ENCODE results near the gene AGAP9.
"Not testable (repeated sequence)": the region's sequence is repeated elsewhere in the genome, so short reads cannot be mapped to it uniquely, and the experiment has no call there.

The AGAP9 gene

DNA sequence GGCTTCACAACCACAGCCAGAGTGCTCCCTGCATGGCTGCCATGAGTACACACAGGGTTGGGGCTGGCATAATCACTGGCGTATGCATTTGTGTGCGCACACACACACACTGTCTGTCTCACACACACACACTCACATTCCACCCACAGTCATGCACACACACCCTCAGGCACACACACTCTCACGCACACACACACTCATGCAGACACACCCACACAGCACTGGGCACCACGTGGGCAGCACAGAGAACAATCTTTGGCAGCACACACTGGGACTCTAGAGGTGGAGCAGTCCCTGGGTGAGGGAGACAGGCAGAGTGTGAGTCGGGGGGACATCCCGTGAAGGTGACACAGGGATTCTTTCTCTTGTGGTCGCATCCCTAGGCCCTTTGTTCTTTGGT lies 49.9 kb downstream of the AGAP9 start:
- H3K9me3 ChIP-seq (replicated peaks; ENCODE audit: insufficient read depth, low read length); H3K27me3 ChIP-seq (replicated peaks; ENCODE audit: insufficient read depth, low read length); H3K27ac ChIP-seq (ENCODE audit: low read length); H3F3A ChIP-seq (ENCODE audit: insufficient read depth, low read length); H3K9ac ChIP-seq (ENCODE audit: low read length); H3K9me2 ChIP-seq (replicated peaks; ENCODE audit: insufficient read depth, low read length); DNase-seq; H2AFZ ChIP-seq (ENCODE audit: low read length); H3K4me2 ChIP-seq (ENCODE audit: low read depth, low read length); H3K4me3 ChIP-seq (ENCODE audit: low read length); H3K79me2 ChIP-seq (ENCODE audit: low read length); H4K20me1 ChIP-seq (ENCODE audit: insufficient read depth, low read length); H3K4me1 ChIP-seq (ENCODE audit: low read length); H3K36me3 ChIP-seq (replicated peaks; ENCODE audit: insufficient read depth, low read length): not testable (repeated sequence)

DNA sequence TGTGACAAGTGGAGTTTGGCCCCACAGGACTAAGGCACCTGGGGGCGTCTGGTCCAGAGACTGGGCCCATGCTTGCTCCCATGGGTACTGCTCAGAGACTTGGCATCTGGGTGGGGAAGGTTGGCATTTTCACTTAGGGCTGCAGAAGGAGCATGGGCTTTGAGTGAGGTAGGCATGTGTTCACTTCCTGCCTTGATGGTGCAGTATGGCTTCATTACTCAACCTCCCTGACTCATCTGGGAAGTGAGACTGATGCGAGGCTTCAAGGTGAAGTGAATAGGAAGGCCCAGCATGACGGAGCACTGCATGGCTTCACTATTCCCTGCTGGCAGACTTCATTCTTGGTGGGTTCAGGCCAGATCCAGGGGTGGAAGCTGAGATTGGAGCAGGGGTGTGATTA lies 50.8 kb downstream of the AGAP9 start:
- not testable (repeated sequence) for H3K9me3 ChIP-seq (replicated peaks; ENCODE audit: insufficient read depth, low read length); H3K4me3 ChIP-seq (ENCODE audit: low read length); H3K79me2 ChIP-seq (ENCODE audit: low read length); H2AFZ ChIP-seq (ENCODE audit: low read length); H3F3A ChIP-seq (ENCODE audit: insufficient read depth, low read length); H3K9ac ChIP-seq (ENCODE audit: low read length); H3K27ac ChIP-seq (ENCODE audit: low read length); H3K27me3 ChIP-seq (replicated peaks; ENCODE audit: insufficient read depth, low read length); H3K4me2 ChIP-seq (ENCODE audit: low read depth, low read length); H4K20me1 ChIP-seq (ENCODE audit: insufficient read depth, low read length); DNase-seq; H3K9me2 ChIP-seq (replicated peaks; ENCODE audit: insufficient read depth, low read length); H3K4me1 ChIP-seq (ENCODE audit: low read length); H3K36me3 ChIP-seq (replicated peaks; ENCODE audit: insufficient read depth, low read length)

DNA sequence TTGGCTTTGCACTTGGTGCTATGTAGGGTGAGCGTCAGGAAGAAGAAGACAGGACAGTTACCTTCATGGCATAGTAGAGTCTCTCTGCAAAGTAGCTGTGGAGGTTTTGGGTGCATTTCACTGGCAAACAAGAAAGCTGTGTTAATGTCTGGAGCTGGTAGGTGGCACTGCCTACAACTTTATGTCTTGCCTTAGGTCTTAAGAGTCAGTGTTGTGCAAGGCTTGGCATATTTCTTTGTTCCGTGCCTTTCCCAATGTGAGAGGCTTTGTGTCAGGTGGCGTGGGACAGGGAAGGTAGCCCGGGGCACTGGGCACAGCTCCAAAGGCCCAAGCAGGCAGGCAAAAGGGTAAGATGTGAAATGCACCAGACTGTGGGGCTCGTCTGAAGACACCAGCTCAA lies 51.4 kb downstream of the AGAP9 start:
- H3K27me3 ChIP-seq (replicated peaks; ENCODE audit: insufficient read depth, low read length); H3K4me2 ChIP-seq (ENCODE audit: low read depth, low read length); DNase-seq; H3K9ac ChIP-seq (ENCODE audit: low read length); H3K36me3 ChIP-seq (replicated peaks; ENCODE audit: insufficient read depth, low read length); H3K27ac ChIP-seq (ENCODE audit: low read length); H2AFZ ChIP-seq (ENCODE audit: low read length); H3F3A ChIP-seq (ENCODE audit: insufficient read depth, low read length); H3K79me2 ChIP-seq (ENCODE audit: low read length); H3K9me3 ChIP-seq (replicated peaks; ENCODE audit: insufficient read depth, low read length); H3K4me1 ChIP-seq (ENCODE audit: low read length); H3K4me3 ChIP-seq (ENCODE audit: low read length); H3K9me2 ChIP-seq (replicated peaks; ENCODE audit: insufficient read depth, low read length); H4K20me1 ChIP-seq (ENCODE audit: insufficient read depth, low read length): not testable (repeated sequence)

DNA sequence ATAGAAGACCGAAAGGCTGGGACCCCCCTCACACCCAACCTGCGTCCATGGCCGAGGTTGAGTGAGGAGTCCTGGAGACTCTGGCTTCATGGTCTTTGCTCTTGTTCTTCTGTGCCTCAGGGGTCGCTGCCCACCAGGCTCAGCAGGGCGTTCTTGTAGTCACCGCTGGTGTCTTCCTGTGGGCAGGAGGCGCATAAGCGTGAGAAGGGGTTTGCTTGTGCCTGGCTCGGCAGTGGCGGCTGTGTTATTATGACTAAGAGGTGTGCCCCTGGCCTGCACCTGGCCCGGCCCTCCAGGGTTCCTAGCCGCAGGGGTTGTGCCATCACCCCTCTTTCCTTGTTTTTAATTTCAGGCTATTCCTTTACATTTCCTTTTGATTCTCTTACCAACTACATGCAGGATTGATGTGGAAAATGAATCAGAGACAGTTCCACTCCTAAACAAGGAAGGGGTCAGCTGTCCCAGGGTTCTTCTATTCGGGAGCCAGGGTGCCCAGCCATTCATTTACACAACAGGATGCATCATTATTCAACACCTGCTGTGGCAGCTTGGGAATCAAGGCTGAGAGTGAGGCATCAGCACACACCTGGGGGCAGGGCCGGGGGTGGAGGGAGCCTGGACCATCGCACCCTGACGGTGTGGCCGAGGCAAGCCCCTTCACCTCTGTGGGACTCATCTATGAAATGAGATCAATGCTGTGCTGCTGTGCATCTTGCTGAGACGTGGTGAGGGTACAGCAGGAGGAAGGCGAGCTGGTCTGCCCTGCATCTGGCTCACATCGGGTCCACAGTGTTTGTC lies 54.5 kb downstream of the AGAP9 start:
- H3K36me3 ChIP-seq (replicated peaks; ENCODE audit: insufficient read depth, low read length); H3K27ac ChIP-seq (ENCODE audit: low read length); H3K4me1 ChIP-seq (ENCODE audit: low read length); H2AFZ ChIP-seq (ENCODE audit: low read length); H3K9ac ChIP-seq (ENCODE audit: low read length); H3K4me2 ChIP-seq (ENCODE audit: low read depth, low read length); H3K9me2 ChIP-seq (replicated peaks; ENCODE audit: insufficient read depth, low read length); H4K20me1 ChIP-seq (ENCODE audit: insufficient read depth, low read length); H3K4me3 ChIP-seq (ENCODE audit: low read length); H3F3A ChIP-seq (ENCODE audit: insufficient read depth, low read length); DNase-seq; H3K27me3 ChIP-seq (replicated peaks; ENCODE audit: insufficient read depth, low read length); H3K79me2 ChIP-seq (ENCODE audit: low read length); H3K9me3 ChIP-seq (replicated peaks; ENCODE audit: insufficient read depth, low read length): not testable (repeated sequence)

DNA sequence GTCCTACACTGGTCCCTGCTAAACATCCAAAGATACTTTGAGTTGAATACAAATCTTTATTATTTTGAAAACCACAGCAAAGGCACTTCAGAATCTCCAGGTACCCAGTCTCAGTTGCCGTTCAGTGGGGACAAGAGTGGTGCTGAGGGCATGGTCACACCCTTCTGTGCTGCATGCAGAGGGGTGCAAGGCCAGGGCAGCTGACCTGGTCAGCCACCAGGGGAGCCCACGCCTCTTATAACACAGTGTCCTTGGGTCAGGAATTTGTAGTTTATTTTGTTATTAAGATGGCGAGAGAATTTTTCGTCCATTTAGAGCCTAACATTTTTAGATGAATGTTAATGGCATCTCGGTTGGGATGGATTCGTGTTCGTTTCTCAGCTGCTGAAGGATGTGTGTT lies 55.5 kb downstream of the AGAP9 start:
- not testable (repeated sequence) for H3K4me2 ChIP-seq (ENCODE audit: low read depth, low read length); H3K9me2 ChIP-seq (replicated peaks; ENCODE audit: insufficient read depth, low read length); H3F3A ChIP-seq (ENCODE audit: insufficient read depth, low read length); H3K79me2 ChIP-seq (ENCODE audit: low read length); H2AFZ ChIP-seq (ENCODE audit: low read length); H3K36me3 ChIP-seq (replicated peaks; ENCODE audit: insufficient read depth, low read length); H3K9me3 ChIP-seq (replicated peaks; ENCODE audit: insufficient read depth, low read length); H3K4me1 ChIP-seq (ENCODE audit: low read length); DNase-seq; H3K27me3 ChIP-seq (replicated peaks; ENCODE audit: insufficient read depth, low read length); H3K27ac ChIP-seq (ENCODE audit: low read length); H3K9ac ChIP-seq (ENCODE audit: low read length); H3K4me3 ChIP-seq (ENCODE audit: low read length); H4K20me1 ChIP-seq (ENCODE audit: insufficient read depth, low read length)

DNA sequence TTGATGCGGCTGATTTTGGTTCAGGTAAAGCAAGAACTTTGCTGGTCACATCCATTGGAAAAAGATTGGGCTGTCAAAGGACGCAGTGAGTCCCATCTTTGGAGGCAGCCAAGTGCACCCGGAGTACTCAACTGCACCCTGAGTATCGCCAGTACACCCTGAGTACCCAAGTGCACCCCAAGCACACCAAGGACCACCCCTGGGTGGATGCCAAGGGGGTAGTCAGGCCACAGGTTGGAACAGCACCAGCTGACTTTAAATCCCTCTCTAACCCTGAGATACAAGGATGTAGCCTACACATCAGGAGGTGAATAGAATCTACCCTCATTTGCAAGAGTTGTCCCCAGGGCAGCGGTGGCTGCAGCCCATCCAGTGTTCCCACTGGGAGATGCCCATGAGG lies 56.0 kb downstream of the AGAP9 start:
- DNase-seq; H3K4me1 ChIP-seq (ENCODE audit: low read length); H3K4me3 ChIP-seq (ENCODE audit: low read length); H4K20me1 ChIP-seq (ENCODE audit: insufficient read depth, low read length); H3K79me2 ChIP-seq (ENCODE audit: low read length); H2AFZ ChIP-seq (ENCODE audit: low read length); H3F3A ChIP-seq (ENCODE audit: insufficient read depth, low read length); H3K27ac ChIP-seq (ENCODE audit: low read length); H3K9me3 ChIP-seq (replicated peaks; ENCODE audit: insufficient read depth, low read length); H3K9ac ChIP-seq (ENCODE audit: low read length); H3K27me3 ChIP-seq (replicated peaks; ENCODE audit: insufficient read depth, low read length); H3K9me2 ChIP-seq (replicated peaks; ENCODE audit: insufficient read depth, low read length); H3K36me3 ChIP-seq (replicated peaks; ENCODE audit: insufficient read depth, low read length); H3K4me2 ChIP-seq (ENCODE audit: low read depth, low read length): not testable (repeated sequence)

DNA sequence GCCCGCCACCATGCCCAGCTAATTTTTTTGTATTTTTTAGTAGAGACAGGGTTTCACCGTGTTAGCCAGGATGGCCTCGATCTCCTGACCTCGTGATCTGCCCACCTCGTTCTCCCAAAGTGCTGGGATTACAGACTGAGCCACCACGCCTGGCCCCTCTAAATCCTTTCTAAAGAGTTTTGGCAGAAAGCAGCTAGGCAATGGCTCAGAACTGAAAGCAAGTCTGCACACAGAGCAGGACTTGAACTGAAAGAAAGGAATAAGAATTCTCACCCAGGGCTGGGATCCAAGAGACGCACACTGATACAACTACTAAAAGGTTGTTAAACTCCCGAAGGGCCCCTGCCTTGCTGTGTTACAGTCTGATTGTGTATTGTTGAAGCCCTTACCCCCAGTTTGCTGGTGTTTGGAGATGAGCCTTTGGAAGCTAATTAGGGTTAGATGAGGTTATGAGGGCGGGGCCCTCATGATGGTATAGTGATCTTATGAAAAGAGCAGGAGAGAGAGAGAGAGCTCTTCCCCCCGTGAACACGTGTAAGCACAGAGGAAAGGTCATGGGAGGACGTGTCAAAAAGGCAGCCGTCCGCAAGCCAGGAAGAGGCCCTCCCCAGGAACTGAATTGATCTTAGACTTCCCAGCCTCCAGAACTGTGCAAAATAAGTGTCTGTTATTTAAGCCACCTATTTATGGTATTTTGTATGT lies 58.1 kb downstream of the AGAP9 start:
- H2AFZ ChIP-seq (ENCODE audit: low read length); H3K9me2 ChIP-seq (replicated peaks; ENCODE audit: insufficient read depth, low read length); H3K4me2 ChIP-seq (ENCODE audit: low read depth, low read length); H3K36me3 ChIP-seq (replicated peaks; ENCODE audit: insufficient read depth, low read length); H3K9ac ChIP-seq (ENCODE audit: low read length); H3K4me1 ChIP-seq (ENCODE audit: low read length); H3F3A ChIP-seq (ENCODE audit: insufficient read depth, low read length); H3K9me3 ChIP-seq (replicated peaks; ENCODE audit: insufficient read depth, low read length); H4K20me1 ChIP-seq (ENCODE audit: insufficient read depth, low read length); H3K27ac ChIP-seq (ENCODE audit: low read length); DNase-seq; H3K4me3 ChIP-seq (ENCODE audit: low read length); H3K79me2 ChIP-seq (ENCODE audit: low read length); H3K27me3 ChIP-seq (replicated peaks; ENCODE audit: insufficient read depth, low read length): not testable (repeated sequence)

Measured in MM.1S (cell line).